SU-DHL-6 (cell line): Measurements from ENCODE around the gene MFAP5.
A peak's percentile ranks its signal among the peaks of the same experiment; 100 is the strongest.
"Not testable (repeated sequence)": the region's sequence is repeated elsewhere in the genome, so short reads cannot be mapped to it uniquely, and the experiment has no call there.

ENCODE experiments used
- H2AFZ ChIP-seq: fragments of 200-600 bp; sonication (generic); 2 replicates; pipeline ENCODE4 v1.6.1; 2014; ENCODE audit warnings: low read depth, mild to moderate bottlenecking, moderate library complexity, mixed read lengths, antibody characterized with exemption, low read length; ENCODE audit not compliant: severe bottlenecking
- H3F3A ChIP-seq: fragments of 200-600 bp; shearing (Covaris generic); 2 replicates; pipeline ENCODE4 v1.6.0; 2016; ENCODE audit warnings: antibody characterized with exemption, mild to moderate bottlenecking; ENCODE audit not compliant: insufficient read depth
- H3K27ac ChIP-seq: fragments of 200-600 bp; sonication (generic); 2 replicates; pipeline ENCODE4 v1.5.1; 2016; ENCODE audit warnings: low read depth, mild to moderate bottlenecking, low read length, moderate library complexity, mixed read lengths
- H3K27me3 ChIP-seq: fragments of 200-600 bp; sonication (generic), shearing (Covaris generic); 2 replicates; pipeline ENCODE4 v1.6.0; 2014; ENCODE audit warnings: mild to moderate bottlenecking, low read length
- H3K36me3 ChIP-seq: fragments of 200-600 bp; sonication (generic); 2 replicates; pipeline ENCODE4 v1.6.1; 2014; ENCODE audit warnings: mild to moderate bottlenecking, low read length, mixed read lengths
- H3K4me2 ChIP-seq: fragments of 300-600, 200-600 bp; shearing (Covaris generic), sonication (generic); 2 replicates; pipeline ENCODE4 v1.6.0; 2014; ENCODE audit warnings: low read length, low read depth, mild to moderate bottlenecking; ENCODE audit not compliant: poor library complexity, severe bottlenecking
- H3K4me3 ChIP-seq: fragments of 200-600 bp; sonication (generic); 2 replicates; pipeline ENCODE4 v1.5.1; 2014; ENCODE audit warnings: antibody characterized with exemption, low read length, mild to moderate bottlenecking, mixed read lengths; ENCODE audit not compliant: insufficient read depth, poor library complexity, severe bottlenecking
- H3K79me2 ChIP-seq: fragments of 200-600 bp; sonication (generic); 2 replicates; pipeline ENCODE4 v1.6.1; 2014; ENCODE audit warnings: mild to moderate bottlenecking, low read length, moderate library complexity; ENCODE audit not compliant: insufficient read depth
- H3K9ac ChIP-seq: fragments of 200-600 bp; sonication (generic); 2 replicates; pipeline ENCODE4 v1.7.0; 2014; ENCODE audit warnings: mild to moderate bottlenecking, low read length
- H3K9me2 ChIP-seq: fragments of 200-600 bp; sonication (generic); replicated peaks from 2 replicates; pipeline ENCODE4 v1.6.1; 2014; ENCODE audit warnings: low read length; ENCODE audit not compliant: insufficient read depth
- H3K9me3 ChIP-seq: fragments of 200-600 bp; sonication (generic); 2 replicates; pipeline ENCODE4 v1.6.1; 2014; ENCODE audit warnings: low read length, mixed read lengths; ENCODE audit not compliant: insufficient read depth
- H4K20me1 ChIP-seq: fragments of 200-600 bp; sonication (generic); 2 replicates; pipeline ENCODE4 v1.6.1; 2014; ENCODE audit warnings: low read depth, mild to moderate bottlenecking, antibody characterized with exemption, low read length, moderate library complexity, mixed read lengths
- CTCF ChIP-seq: fragments of 200-600 bp; sonication (generic); IDR thresholded peaks from one replicate; pipeline ENCODE4 v1.5.1; 2017; ENCODE audit warnings: antibody characterized with exemption, mild to moderate bottlenecking, low read length, moderate library complexity; ENCODE audit not compliant: insufficient read depth, poor library complexity, severe bottlenecking
- EZH2phosphoT487 ChIP-seq: fragments of 200-600 bp; sonication (generic), shearing (Covaris generic); conservative IDR thresholded peaks from 2 replicates; pipeline ENCODE4 v1.6.1; 2018; ENCODE audit warnings: mild to moderate bottlenecking, antibody characterized with exemption, low read length, moderate library complexity, mixed read lengths

Gene MFAP5

GRCh38 chr12:8622646-8623045, 40.0 kb downstream of the MFAP5 start:
- no peak overlapping the region for H2AFZ ChIP-seq
- H3F3A ChIP-seq, result no peaks in the 10 kb centered on the region
- no peaks in the 10 kb centered on the region for H3K27me3 ChIP-seq
- no peaks in the 10 kb centered on the region for H3K9me3 ChIP-seq
- no peaks in the 10 kb centered on the region for H3K36me3 ChIP-seq
- H3K9me2 ChIP-seq, result no peaks in the 10 kb centered on the region
- H4K20me1 ChIP-seq, result no peaks in the 10 kb centered on the region
- no peak overlapping the region for H3K4me2 ChIP-seq
- TF ChIP-seq CTCF, result no peak
- no peak for TF ChIP-seq EZH2phosphoT487
- no peak overlapping the region for H3K9ac ChIP-seq
- H3K79me2 ChIP-seq, result no peaks in the 10 kb centered on the region
- H3K27ac ChIP-seq, result no peak overlapping the region
- no peak overlapping the region for H3K4me3 ChIP-seq

- Histone ChIP-seq H2AFZ (no peak overlapping the region), H3F3A (no peaks in the 10 kb centered on the region; the same call in 1 of the 2 replicates), H4K20me1 (no peaks in the 10 kb centered on the region), H3K27ac (no peak overlapping the region), H3K9me3 (no peaks in the 10 kb centered on the region), H3K27me3 (no peaks in the 10 kb centered on the region), H3K36me3 (no peaks in the 10 kb centered on the region), H3K4me2 (no peak overlapping the region), H3K9me2 (no peaks in the 10 kb centered on the region), H3K4me3 (no peak overlapping the region), H3K79me2 (no peaks in the 10 kb centered on the region; the same call in 1 of the 2 replicates), H3K9ac (no peak overlapping the region)
- TF ChIP-seq CTCF (no peak), EZH2phosphoT487 (no peak)
These were observed 47.4 kb downstream of the MFAP5 start for GRCh38 chr12:8615206-8615605.

- not testable (repeated sequence) for H3F3A ChIP-seq, H3K36me3 ChIP-seq, H3K4me3 ChIP-seq, H3K9ac ChIP-seq, H3K79me2 ChIP-seq, H3K9me2 ChIP-seq, H4K20me1 ChIP-seq, H3K9me3 ChIP-seq, H3K27me3 ChIP-seq, H3K27ac ChIP-seq, H3K4me2 ChIP-seq, H2AFZ ChIP-seq
These were observed 48.7 kb downstream of the MFAP5 start for GRCh38 chr12:8613881-8614280.

- peak within 1 kb of the TSS; percentile 46 for H3K9ac ChIP-seq
These were observed 50.0 kb downstream of the MFAP5 start, which contains the start of gene AICDA for GRCh38 chr12:8612629-8613028. Gene AICDA (minus strand): TSS chr12:8612859. CDS start chr12:8612767, 92 bp downstream.

More at GRCh38 chr12:8612629-8613028, 50.0 kb downstream of the MFAP5 start, which contains the start of gene AICDA:
- H2AFZ ChIP-seq, result peak within 1 kb of the TSS; percentile 9
- H4K20me1 ChIP-seq, result no peaks in the 10 kb centered on the region
- peak within 1 kb of the TSS; percentile 85 for H3K4me2 ChIP-seq
- TF ChIP-seq CTCF (no peak), EZH2phosphoT487 (no peak)
- H3K79me2 ChIP-seq, result no peaks in the 10 kb centered on the region; the same call in 1 of the 2 replicates
- H3F3A ChIP-seq, result no peaks in the 10 kb centered on the region; the same call in 1 of the 2 replicates
- H3K4me3 ChIP-seq, result peak within 1 kb of the TSS; percentile 53
- no peaks in the 10 kb centered on the region for H3K9me2 ChIP-seq
- peak within 1 kb of the TSS; percentile 71 for H3K27ac ChIP-seq
- no peaks in the 10 kb centered on the region for H3K27me3 ChIP-seq
- no peaks in the 10 kb centered on the region for H3K36me3 ChIP-seq
- H3K9me3 ChIP-seq, result no peaks in the 10 kb centered on the region
